HEK293T (cell line): ENCODE results near the gene IMP4.

Experiments
- CTCF ChIA-PET: fragments of 350-600 bp; formaldehyde crosslinking; extraction: SDS; loops from one replicate; lab custom pipeline; 2021; ENCODE audit warnings: antibody characterized with exemption, inconsistent platforms; lab: Yijun Ruan, JAX
- POLR2A ChIA-PET: fragments of 350-600 bp; formaldehyde crosslinking; extraction: SDS; loops from one replicate; lab custom pipeline; 2020; ENCODE audit warnings: antibody characterized with exemption, inconsistent platforms; lab: Yijun Ruan, JAX
- DNase-seq: peaks from one replicate; pipeline ENCODE4 v3.0.0; 2012; ENCODE audit warnings: mixed read lengths; ENCODE audit errors: extremely low spot score
- ARNT ChIP-seq: fragments of 450-650 bp; IDR thresholded peaks from 2 replicates; pipeline ENCODE4 v1.6.1; 2017; ENCODE audit warnings: mild to moderate bottlenecking
- BHLHE40 ChIP-seq: fragments of 450-650 bp; IDR thresholded peaks from 2 replicates; pipeline ENCODE4 v1.6.1; 2016; ENCODE audit warnings: mild to moderate bottlenecking, moderate library complexity, borderline replicate concordance
- CTBP1 ChIP-seq: fragments of 450-650 bp; IDR thresholded peaks from 2 replicates; pipeline ENCODE4 v1.6.1; 2016; ENCODE audit warnings: borderline replicate concordance
- ELF4 ChIP-seq: fragments of 450-650 bp; IDR thresholded peaks from 2 replicates; pipeline ENCODE4 v1.6.1; 2017; ENCODE audit warnings: antibody characterized with exemption
- FOXA1 ChIP-seq: fragments of 450-650 bp; IDR thresholded peaks from 2 replicates; pipeline ENCODE4 v1.6.1; 2016; ENCODE audit warnings: mild to moderate bottlenecking
- FOXK2 ChIP-seq: fragments of 450-650 bp; IDR thresholded peaks from 2 replicates; pipeline ENCODE4 v1.6.1; 2016; ENCODE audit warnings: mild to moderate bottlenecking
- FOXM1 ChIP-seq: fragments of 450-650 bp; IDR thresholded peaks from 2 replicates; pipeline ENCODE4 v1.6.1; 2017; ENCODE audit warnings: mild to moderate bottlenecking, borderline replicate concordance
- HDGF ChIP-seq: fragments of 450-650 bp; IDR thresholded peaks from 2 replicates; pipeline ENCODE4 v1.6.1; 2017; ENCODE audit warnings: antibody characterized with exemption, borderline replicate concordance
- L3MBTL2 ChIP-seq: fragments of 450-650 bp; conservative IDR thresholded peaks from 2 replicates; pipeline ENCODE4 v1.6.1; 2016; ENCODE audit warnings: mild to moderate bottlenecking
- LEF1 ChIP-seq: fragments of 450-650 bp; IDR thresholded peaks from 2 replicates; pipeline ENCODE4 v1.6.1; 2017; ENCODE audit warnings: mild to moderate bottlenecking, borderline replicate concordance
- NFRKB ChIP-seq: fragments of 450-650 bp; IDR thresholded peaks from 2 replicates; pipeline ENCODE4 v1.6.1; 2016; ENCODE audit warnings: mild to moderate bottlenecking, moderate library complexity
- PKNOX1 ChIP-seq: fragments of 450-650 bp; IDR thresholded peaks from 2 replicates; pipeline ENCODE4 v1.6.1; 2016
- SP1 ChIP-seq: fragments of 450-650 bp; IDR thresholded peaks from 2 replicates; pipeline ENCODE4 v1.6.1; 2017
- SUZ12 ChIP-seq: fragments of 450-650 bp; IDR thresholded peaks from 2 replicates; pipeline ENCODE4 v1.6.1; 2016; ENCODE audit warnings: mild to moderate bottlenecking
- TARDBP ChIP-seq: fragments of 450-650 bp; IDR thresholded peaks from 2 replicates; pipeline ENCODE4 v1.6.1; 2016
- ZNF384 ChIP-seq: fragments of 450-650 bp; IDR thresholded peaks from 2 replicates; pipeline ENCODE4 v1.6.1; 2016

Gene IMP4

GRCh38 chr2:130345091-130345490 lies 2.4 kb downstream of the IMP4 start:
- POLR2A ChIA-PET, result no interaction called here
- TF ChIP-seq TARDBP (no peak), L3MBTL2 (no peak), FOXK2 (no peak)
- CTCF ChIA-PET, result no interaction called here
- no peak for DNase-seq

- no peak for DNase-seq
- CTCF ChIA-PET, result no interaction called here
- POLR2A ChIA-PET, result no interaction called here
- TF ChIP-seq FOXA1, result no peak
- TF ChIP-seq NFRKB, result no peak
- no peak for TF ChIP-seq PKNOX1
- no peak for TF ChIP-seq BHLHE40
- no peak for TF ChIP-seq ELF4
- no peak for TF ChIP-seq HDGF
- TF ChIP-seq TARDBP, result no peak
- no peak for TF ChIP-seq FOXM1
- no peak for TF ChIP-seq LEF1
- TF ChIP-seq ZNF384, result no peak
- no peak for TF ChIP-seq SUZ12
- TF ChIP-seq CTBP1, result no peak
- no peak for TF ChIP-seq L3MBTL2
- TF ChIP-seq SP1, result no peak
Observed at GRCh38 chr2:130345611-130346010, 2.9 kb downstream of the IMP4 start.

GRCh38 chr2:130346041-130346740 lies 3.5 kb downstream of the IMP4 start:
- CTCF ChIA-PET, result no interaction called here
- TF ChIP-seq PKNOX1, result no peak
- no peak for TF ChIP-seq FOXK2
- TF ChIP-seq CTBP1, result no peak
- TF ChIP-seq SUZ12, result no peak
- TF ChIP-seq BHLHE40, result no peak
- TF ChIP-seq LEF1, result no peak
- no peak for TF ChIP-seq ARNT
- no peak for TF ChIP-seq SP1
- no peak for TF ChIP-seq FOXM1
- TF ChIP-seq NFRKB, result no peak
- TF ChIP-seq ELF4, result no peak
- no peak for TF ChIP-seq ZNF384
- DNase-seq, result no peak
- POLR2A ChIA-PET, result no interaction called here

DNA sequence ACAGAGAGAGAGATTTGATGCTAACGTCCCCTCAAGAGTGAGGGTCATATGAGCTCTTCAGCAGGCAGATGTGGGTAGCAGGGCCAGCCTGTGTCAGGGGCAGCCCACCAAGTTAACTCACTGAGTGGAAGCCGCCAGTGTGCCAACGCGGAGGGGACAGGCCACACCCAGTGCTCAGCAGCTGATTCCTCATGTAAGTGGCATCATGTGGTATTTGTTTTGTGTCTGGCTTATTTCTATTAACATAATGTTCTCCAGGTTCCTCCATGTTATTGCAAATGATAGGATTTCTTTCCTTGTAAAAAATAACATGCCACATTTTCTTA lies 4.0 kb downstream of the IMP4 start:
- no peak for TF ChIP-seq SUZ12
- no peak for TF ChIP-seq FOXK2
- CTCF ChIA-PET, result no interaction called here
- POLR2A ChIA-PET, result no interaction called here
- no peak for DNase-seq

GRCh38 chr2:130347220-130347925 lies 4.7 kb downstream of the IMP4 start:
- no peak for DNase-seq
- TF ChIP-seq LEF1 (no peak), TARDBP (no peak), PKNOX1 (no peak), FOXK2 (no peak), HDGF (no peak), SP1 (no peak), BHLHE40 (no peak), L3MBTL2 (no peak), NFRKB (no peak), FOXM1 (no peak), CTBP1 (no peak), SUZ12 (no peak), ARNT (no peak), ZNF384 (no peak)
- ChIA-PET POLR2A (no interaction called here), CTCF (no interaction called here)

DNA sequence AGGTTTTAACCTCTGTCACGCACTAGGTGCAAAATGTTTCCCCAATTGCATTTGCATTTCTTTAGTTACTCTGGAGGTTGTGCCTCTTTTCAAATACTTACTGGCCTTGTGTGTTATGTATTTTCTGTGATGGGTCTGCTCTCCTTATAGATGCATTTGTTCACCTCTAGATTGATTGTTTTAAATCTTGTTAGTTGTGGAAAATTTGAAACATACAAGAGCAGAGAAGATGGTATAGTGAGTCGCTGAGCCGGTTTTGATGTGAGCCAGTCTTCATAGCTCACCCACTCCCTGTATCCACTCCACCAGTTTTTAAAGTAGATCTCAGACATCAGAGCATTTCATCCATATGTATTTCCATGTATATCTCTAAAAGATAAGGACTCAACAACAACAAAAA lies 6.5 kb downstream of the IMP4 start:
- no peak for DNase-seq
- ChIA-PET CTCF (no interaction called here), POLR2A (no interaction called here)
- TF ChIP-seq NFRKB (no peak), CTBP1 (no peak), HDGF (no peak), SUZ12 (no peak), PKNOX1 (no peak), SP1 (no peak), FOXA1 (no peak), FOXK2 (no peak), L3MBTL2 (no peak), FOXM1 (no peak), ELF4 (no peak), ARNT (no peak), LEF1 (no peak), ZNF384 (no peak), TARDBP (no peak), BHLHE40 (no peak)
